A673 (cell line): ENCODE results near the gene CEP85L. TPM values are rescaled to one million over a fixed set of nuclear protein-coding genes. Genes with fewer than 3 reads are reported as not detected.

Source experiments
- BruUV-seq: library from RNA; stranded (reverse); fragments of 400-500 nt; replicated peaks from 2 replicates; lab custom pipeline; 2021; lab: Mats Ljungman, UMichigan
- CTCF ChIA-PET: fragments of 300-600 bp; sonication (Branson Sonifier 250); formaldehyde crosslinking; loops from one replicate; lab custom pipeline; 2022; ENCODE audit warnings: antibody characterized with exemption; lab: Charles Lee
- POLR2A ChIA-PET: fragments of 300-600 bp; sonication (Branson Sonifier 250); formaldehyde crosslinking; loops from one replicate; lab custom pipeline; 2022; ENCODE audit warnings: antibody characterized with exemption; ENCODE audit not compliant: low non-redundant PET; lab: Charles Lee
- DNase-seq: peaks from one replicate; pipeline ENCODE4 v3.0.0-alpha.2; 2015; ENCODE audit warnings: low spot score
- H3K27ac ChIP-seq: fragments of 200-600 bp; sonication (generic); 2 replicates; pipeline ENCODE4 v1.5.1; 2016; ENCODE audit warnings: mixed run types, low read depth, mild to moderate bottlenecking, mixed read lengths, antibody characterized with exemption, low read length; ENCODE audit not compliant: poor library complexity, severe bottlenecking
- H3K27me3 ChIP-seq: fragments of 200-600 bp; sonication (generic); replicated peaks from 2 replicates; pipeline ENCODE4 v1.6.1; 2017; ENCODE audit warnings: mixed run types, low read depth, mild to moderate bottlenecking, mixed read lengths, antibody characterized with exemption, low read length; ENCODE audit not compliant: insufficient read depth, poor library complexity
- H3K36me3 ChIP-seq: fragments of 200-600 bp; sonication (generic); 2 replicates; pipeline ENCODE4 v1.6.1; 2016; ENCODE audit warnings: mixed run types, mild to moderate bottlenecking, mixed read lengths, antibody characterized with exemption, low read length; ENCODE audit not compliant: insufficient read depth, poor library complexity, severe bottlenecking
- H3K4me1 ChIP-seq: fragments of 200-600 bp; sonication (generic); 2 replicates; pipeline ENCODE4 v1.6.1; 2017; ENCODE audit warnings: mixed run types, mild to moderate bottlenecking, mixed read lengths, antibody characterized with exemption, low read length; ENCODE audit not compliant: insufficient read depth, poor library complexity, severe bottlenecking
- H3K4me3 ChIP-seq: fragments of 200-600 bp; sonication (generic); 2 replicates; pipeline ENCODE4 v1.5.1; 2016; ENCODE audit warnings: low read depth, mixed run types, mild to moderate bottlenecking, mixed read lengths, low read length; ENCODE audit not compliant: poor library complexity, severe bottlenecking
- H3K9me3 ChIP-seq: fragments of 200-600 bp; sonication (generic); 2 replicates; pipeline ENCODE4 v1.6.1; 2016; ENCODE audit warnings: mixed run types, low read depth, mild to moderate bottlenecking, mixed read lengths, antibody characterized with exemption, low read length; ENCODE audit not compliant: poor library complexity, severe bottlenecking
- CTCF ChIP-seq: fragments of 300-800, 200-600 bp; sonication (generic); conservative IDR thresholded peaks from 2 replicates; pipeline ENCODE4 v1.5.1; 2017; ENCODE audit warnings: low read depth, mild to moderate bottlenecking, antibody characterized with exemption, low read length, moderate library complexity, mixed read lengths
- EZH2 ChIP-seq: fragments of 200-600 bp; sonication (generic); IDR thresholded peaks from 2 replicates; pipeline ENCODE4 v1.6.1; 2017; ENCODE audit warnings: borderline replicate concordance, low read depth, mild to moderate bottlenecking, mixed read lengths, antibody characterized with exemption, low read length; ENCODE audit not compliant: poor library complexity, severe bottlenecking
- intact Hi-C: fragments of 100-400 bp; cut with micrococcal nuclease; formaldehyde crosslinking; loops from one replicate; pipeline ENCODE4 v1.10.0; 2022; ENCODE audit not compliant: unreplicated experiment
- total RNA-seq: library from RNA; stranded (reverse); gene quantifications from 2 replicates; pipeline ENCODE4 v1.2.3, GENCODE V29; 2021

The CEP85L gene
- total RNA-seq, 1 experiment from 2014 or later, result 7.4 TPM

GRCh38 chr6:118635909-118636735 lies 15.3 kb downstream of the CEP85L start:
- no peaks in the 10 kb centered on the region for H3K9me3 ChIP-seq
- no peaks in the 10 kb centered on the region for H3K27me3 ChIP-seq
- TF ChIP-seq CTCF, result no peak
- TF ChIP-seq EZH2, result no peak
- H3K27ac ChIP-seq, result no peak overlapping the region
- CTCF ChIA-PET, result no interaction called here
- H3K36me3 ChIP-seq, result no peaks in the 10 kb centered on the region
- intact Hi-C loops, result no loop called here
- H3K4me3 ChIP-seq, result no peak overlapping the region
- BruUV-seq, result no TSS peak
- no peaks in the 10 kb centered on the region for H3K4me1 ChIP-seq
- POLR2A ChIA-PET, result no interaction called here
- no peak for DNase-seq

GRCh38 chr6:118632359-118632758 lies 19.0 kb downstream of the CEP85L start:
- CTCF ChIA-PET, result no interaction called here
- Histone ChIP-seq H3K36me3 (no peaks in the 10 kb centered on the region), H3K4me3 (no peak overlapping the region), H3K9me3 (no peaks in the 10 kb centered on the region), H3K27me3 (no peaks in the 10 kb centered on the region), H3K27ac (no peak overlapping the region), H3K4me1 (no peaks in the 10 kb centered on the region)
- no TSS peak for BruUV-seq
- POLR2A ChIA-PET, result no interaction called here
- TF ChIP-seq CTCF (no peak), EZH2 (no peak)
- no peak for DNase-seq
- intact Hi-C loops, result no loop called here

- no peak for DNase-seq
- Histone ChIP-seq H3K9me3 (no peaks in the 10 kb centered on the region), H3K27me3 (no peaks in the 10 kb centered on the region), H3K4me3 (no peak overlapping the region), H3K27ac (no peak overlapping the region), H3K4me1 (no peaks in the 10 kb centered on the region), H3K36me3 (no peaks in the 10 kb centered on the region)
- intact Hi-C loops, result no loop called here
- CTCF ChIA-PET, result no interaction called here
- POLR2A ChIA-PET, result no interaction called here
- TF ChIP-seq CTCF (no peak), EZH2 (no peak)
- no TSS peak for BruUV-seq
Observed at GRCh38 chr6:118630923-118631322, 20.5 kb downstream of the CEP85L start.
